HG03097 (cell line): Measurements from ENCODE around the gene GNAI2.
"Not testable (repeated sequence)": the region's sequence is repeated elsewhere in the genome, so short reads cannot be mapped to it uniquely, and the experiment has no call there.

ENCODE experiments used
- ATAC-seq: cut with Tn5 transposase; IDR thresholded peaks from one replicate; pipeline ENCODE4 v1.9.1; 2021; ENCODE audit not compliant: unreplicated experiment, low FRiP score

GNAI2 gene

DNA sequence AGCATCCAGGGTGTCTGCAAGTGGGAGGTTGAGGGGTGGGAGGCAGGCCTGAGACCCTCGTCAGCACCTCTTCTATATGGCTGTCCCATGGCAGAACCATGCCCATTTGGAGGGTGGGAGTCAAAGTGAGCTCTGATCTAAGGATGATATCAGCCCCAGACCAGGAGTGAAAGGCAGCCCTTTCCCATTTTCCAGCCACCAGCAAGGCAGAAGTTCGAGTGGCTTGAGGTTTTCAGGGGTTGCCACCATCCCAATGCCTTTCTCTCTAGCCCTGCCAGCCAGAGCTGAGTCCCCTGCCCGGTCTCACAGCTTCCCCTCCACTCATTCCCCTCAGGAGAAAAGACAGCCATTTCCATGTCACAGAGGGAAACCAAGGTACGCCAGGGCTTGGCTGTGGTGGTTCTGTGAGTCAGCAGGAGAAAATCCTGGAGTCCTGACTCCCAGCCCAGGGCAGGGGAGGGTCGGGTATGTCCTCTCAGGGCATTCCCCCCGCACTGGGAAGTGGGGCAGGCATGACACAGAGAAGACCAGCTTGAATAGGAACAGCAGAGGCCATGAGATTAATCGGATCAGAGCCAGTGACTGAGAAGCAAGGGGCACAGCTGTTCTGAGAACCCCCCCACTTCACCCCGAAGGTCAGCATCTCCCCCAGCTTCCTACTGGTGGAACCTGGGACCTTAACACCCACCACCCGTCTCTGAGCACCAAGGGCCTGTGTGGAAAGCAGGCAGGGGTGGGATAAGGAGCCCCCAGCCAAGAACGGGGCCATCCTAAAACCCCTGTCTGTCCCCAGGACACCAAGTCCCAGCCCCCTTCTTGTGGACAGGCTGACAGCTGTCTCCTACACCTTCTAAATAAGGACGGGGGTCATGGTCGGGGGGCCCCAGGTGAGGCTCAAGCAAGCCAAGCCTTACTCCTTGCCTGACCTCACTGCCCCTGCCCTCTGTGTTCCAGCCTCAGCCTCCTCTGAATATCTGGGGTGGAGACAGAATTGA, 31.9 kb upstream of the GNAI2 start:
- ATAC-seq, result no peak

DNA sequence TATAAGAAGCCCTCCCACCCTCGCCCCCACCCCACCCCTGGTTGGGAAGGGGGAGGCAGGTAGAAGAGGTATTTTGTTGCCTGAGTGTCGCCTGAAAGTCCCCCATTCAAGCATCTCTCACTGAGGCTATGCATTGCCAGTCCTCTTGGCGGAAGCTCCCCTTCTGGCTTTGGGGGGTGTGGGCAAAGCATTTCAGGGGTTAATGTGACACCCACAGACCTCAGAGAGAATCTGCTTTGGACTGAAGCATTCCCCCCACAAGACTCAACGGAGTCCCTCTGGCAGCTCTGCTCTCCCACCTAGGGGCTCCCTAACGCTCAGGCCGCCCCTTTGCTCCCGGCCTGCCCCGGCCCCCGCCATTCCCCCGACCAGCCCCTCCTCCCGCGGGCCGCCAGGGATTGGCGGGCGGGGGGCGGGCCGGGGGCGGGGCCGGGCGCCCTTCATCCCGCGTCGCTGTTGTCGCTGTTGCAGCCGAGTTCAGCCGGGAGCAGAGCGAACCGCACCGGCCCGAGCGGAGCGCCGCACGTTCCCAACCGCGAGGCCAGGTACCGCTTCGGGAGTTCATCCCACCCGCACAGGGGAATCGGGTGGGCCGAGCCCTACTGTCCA, 31.1 kb upstream of the GNAI2 start, which contains the start of gene SLC38A3:
TSS of gene SLC38A3 (plus strand) at position 468 of the 609 bp plus-strand sequence. CDS start 8,929 bp downstream, outside the sequence.
- no peak for ATAC-seq

DNA sequence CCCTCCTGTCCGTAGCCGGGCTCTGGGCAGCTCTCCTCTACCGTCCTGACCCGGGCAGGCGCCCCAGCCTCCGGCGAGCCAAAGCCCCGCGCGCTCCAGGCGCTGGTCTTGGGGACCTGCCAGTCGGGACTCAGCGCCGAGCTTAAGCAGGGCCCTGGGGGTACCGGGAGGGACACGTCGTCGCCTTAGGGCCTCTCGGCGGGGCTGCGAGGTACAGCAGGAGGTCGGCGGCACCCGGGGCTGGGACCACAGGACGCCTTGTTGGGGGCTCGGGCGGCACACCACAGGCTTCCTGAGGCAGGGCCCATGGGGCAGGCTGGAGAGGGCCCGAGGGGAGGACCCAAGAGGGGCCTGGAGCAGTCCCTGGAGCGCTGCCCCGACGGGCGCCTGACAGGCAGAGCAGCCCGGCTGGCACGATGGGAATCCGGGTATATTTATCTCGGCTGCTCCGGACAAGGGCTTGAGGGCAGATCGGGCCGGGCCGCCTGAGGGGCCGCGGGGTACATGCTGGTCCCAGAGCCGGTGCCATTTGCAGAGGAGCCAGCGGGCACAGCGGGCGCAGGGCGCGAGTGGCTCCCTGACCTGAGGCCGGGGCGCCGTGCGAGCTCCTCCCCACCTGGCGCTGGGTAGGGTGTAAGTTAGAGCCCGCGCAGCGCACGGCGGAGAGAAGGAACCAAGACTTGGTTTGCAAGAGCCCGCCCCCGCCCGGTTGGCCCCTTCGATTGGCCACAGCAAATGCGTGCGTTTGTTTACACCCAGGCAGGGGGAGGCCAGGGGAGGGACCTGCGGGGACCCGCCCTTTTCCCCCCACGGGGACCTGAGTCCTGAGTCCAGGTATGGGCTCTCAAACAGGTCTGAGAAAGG, 30.4 kb upstream of the GNAI2 start:
- no peak for ATAC-seq

DNA sequence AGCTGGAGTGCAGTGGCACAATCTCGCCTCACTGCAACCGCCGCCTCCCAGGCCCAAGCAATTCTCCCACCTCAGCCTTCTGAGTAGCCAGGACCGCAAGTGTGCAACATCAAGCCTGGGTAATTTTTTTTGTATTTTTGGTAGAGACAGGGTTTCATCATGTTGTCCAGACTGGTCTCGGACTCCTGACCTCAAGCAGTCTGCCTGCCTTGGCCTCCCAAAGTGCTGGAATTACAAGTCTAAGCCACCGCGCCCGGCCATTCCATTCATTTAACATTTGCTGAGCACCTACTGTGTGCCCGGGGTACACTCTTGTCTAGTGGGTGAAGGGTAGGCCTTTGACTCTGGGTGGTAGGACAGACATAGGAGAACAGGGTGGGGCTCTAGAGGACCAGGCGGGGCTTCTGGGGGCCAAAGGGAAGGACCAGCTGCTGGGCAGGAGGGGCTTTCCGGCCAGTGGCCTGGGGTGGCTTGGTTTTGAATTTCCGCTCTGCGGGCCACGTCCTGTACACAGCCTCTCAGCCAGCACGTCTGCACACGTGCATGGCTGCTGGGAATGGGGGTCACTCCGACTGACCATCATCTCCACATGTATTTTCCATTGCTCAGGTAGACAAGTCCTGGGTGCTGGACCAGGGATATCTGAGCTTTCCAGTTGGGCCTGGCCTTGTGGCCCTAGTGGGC, 28.5 kb upstream of the GNAI2 start:
- ATAC-seq, result no peak

DNA sequence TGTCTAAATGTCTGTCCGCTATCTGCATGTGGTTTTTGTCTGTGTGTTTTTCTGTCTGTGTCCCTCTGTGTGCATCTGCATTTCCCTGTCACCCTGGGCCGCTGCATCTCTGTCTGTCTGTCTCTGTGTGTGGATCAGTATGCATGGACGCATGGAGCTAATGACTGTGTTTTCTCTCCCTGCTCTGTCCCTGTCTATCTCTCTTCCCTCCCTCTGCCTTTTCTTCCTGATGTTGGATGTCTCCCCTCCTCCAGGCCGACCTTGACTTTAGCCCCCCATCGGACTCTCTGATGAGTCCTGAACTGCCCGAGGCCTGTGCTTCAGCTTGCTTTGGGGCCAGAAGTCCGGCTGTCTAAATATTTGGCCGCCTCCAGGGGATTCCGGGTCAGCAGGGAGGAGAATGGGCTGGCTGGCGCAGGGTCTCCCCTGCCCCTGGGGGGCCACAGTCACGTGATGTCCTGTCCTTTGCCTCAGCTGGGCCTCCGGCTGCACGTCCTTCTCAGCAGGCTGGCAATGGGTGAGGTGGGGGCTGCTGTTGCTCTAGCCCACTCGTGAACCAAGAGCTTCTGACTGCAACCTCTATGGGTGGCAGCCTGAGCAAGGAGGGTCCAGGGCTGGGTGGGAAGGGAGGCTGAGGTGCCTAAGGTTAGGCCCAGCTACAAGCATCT, 27.2 kb upstream of the GNAI2 start:
- no peak for ATAC-seq

DNA sequence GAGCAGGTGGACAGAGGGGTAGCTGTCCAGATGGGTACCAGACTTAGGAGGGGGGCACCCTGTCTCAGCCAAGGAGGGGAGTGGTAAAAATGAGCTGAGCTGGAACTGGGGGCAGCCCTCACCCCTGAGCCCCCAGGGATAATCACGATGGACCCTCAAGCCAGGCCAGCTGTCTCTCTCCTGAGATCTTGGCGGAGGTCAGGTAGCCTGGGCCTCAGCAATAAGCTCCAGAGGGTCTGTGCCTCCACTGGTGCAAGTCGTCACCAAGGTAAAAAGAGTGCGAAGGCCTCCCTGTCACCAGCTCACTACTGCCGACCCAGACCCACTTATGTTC, 25.9 kb upstream of the GNAI2 start:
- no peak for ATAC-seq

DNA sequence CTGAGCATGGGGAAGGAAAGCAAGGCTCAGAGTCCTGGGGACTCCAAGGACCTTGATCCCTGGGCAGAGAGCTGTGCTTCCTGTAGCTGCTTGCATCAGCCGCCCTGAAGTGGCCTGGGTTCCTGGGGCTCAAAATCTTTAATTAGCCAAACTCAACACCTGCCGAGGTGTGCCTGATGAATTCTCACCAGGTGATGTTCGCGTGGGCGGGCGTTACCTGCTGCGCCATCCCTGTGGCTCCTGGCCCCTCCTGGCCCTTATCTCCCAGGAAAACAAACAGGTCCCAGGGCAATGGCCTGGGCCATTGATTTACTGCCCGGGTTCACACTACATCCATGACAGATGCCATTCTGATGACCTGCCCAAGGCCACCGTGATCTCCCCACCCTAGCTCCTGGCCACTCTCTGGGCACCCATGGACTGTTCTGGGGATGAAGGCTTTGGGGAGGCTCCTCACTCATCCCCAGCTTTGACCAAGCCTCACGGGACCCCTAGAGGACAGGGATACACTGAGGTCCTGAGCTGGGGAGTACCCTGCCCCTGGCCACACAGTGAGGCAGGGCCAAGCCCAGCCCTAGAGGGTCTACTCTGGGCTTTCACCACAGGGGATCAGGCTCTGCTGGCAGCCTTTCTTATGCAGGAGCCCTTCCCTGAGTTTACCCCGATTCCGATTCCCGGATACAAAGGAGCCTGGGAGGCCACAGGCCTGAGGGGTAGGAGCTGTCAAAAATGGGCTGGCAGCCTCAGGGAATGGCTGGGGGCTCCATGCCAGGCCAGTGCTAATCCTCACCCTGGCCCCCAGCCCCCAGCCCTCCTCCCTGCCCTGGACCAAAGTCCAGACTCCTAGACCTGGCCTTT, 25.3 kb upstream of the GNAI2 start:
- ATAC-seq, result no peak

DNA sequence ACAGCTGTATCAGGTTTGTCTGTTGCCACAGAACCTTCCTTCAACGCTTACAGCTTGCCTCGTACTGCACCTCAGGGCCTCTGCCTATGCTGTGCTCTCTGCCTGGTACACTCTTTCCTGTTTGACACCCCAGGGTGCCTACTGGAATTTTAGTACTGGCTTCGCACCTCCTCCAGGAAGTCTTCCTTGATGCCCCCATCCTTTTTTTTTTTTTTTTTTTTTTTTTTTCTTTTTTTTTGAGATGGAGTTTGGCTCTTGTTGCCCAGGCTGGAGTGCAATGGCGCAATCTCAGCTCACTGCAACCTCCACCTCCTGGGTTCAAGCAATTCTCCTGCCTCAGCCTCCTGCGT, 24.7 kb upstream of the GNAI2 start:
- ATAC-seq, result not testable (repeated sequence)

DNA sequence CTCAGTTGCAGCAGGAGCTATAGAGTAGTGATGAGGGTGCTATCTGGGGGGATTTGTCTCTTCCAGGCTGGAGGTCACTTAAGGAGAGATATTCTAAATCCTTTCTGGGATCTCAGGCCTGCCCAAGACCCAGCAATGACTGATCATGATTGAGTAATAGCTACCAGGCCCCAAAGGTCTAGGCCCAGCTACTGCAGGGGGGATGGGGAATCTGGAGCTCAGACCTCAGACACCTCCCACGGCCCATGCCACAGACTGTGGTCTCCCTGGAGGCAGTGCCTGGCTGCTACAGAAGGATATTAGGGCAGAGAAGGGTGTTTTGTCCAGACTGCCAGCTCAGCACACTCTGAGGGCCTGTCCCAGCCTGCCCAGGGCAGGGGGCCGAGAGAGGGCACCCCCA, 24.1 kb upstream of the GNAI2 start:
- no peak for ATAC-seq

DNA sequence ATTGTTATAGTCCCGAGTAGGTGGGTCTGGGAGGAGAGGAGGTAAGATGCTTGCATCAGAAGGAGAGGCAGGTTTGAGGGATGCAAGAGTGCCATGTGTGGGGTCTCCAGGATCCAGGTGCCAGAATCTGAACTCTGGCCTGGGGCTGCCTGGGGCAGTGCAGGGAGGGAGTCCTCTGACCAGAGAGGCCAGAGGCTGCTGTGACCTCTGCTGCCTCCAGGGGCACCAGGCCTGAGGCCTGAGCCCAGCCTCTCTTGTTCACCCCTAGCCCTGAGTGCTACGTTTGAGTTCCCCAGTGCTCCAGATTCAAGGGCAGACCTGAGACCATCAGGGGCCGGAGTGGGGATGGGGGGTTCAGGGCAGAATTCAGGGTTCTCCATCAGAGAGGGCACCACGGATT, 23.5 kb upstream of the GNAI2 start:
- no peak for ATAC-seq

DNA sequence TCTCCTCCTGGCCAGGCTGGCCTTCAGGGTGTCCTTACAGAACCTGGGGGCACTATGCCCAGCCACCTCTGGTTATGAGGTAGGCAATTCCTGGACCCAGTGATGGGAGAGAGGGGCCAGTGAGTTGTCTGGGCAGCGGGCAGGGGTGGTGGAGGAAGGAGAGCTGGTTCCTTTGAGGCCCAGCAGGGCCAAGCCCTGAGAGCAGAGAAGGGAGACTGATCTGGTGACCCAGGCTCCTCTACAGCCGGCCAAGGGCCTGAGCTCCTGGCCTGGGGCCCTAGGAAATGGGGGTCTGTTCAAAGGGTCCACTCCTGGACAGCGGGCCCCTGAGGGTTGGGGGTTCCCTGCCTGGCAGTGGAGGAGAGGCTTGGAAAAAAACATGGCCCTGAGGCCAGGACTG, 23.0 kb upstream of the GNAI2 start:
- ATAC-seq, result no peak

DNA sequence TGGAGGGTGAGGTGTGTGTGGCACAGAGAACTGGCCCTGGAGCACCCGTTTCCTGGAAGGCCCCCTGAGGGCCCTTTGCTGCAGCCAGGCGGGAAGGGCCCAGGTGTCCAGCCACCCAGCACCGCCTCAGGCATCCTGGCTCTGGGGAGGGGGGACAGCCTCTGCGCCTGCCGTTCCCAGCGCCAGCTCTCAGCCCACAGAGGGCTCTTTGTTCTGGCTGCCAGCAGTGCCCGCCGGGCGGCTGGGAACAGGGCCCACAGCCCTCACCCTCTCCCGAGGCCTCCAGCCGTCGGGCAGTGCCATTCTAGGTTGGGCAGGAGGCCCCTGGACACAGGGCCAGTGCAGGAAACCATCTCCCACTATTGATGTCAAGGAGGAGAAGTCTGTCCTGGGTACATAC, 22.6 kb upstream of the GNAI2 start:
- no peak for ATAC-seq

DNA sequence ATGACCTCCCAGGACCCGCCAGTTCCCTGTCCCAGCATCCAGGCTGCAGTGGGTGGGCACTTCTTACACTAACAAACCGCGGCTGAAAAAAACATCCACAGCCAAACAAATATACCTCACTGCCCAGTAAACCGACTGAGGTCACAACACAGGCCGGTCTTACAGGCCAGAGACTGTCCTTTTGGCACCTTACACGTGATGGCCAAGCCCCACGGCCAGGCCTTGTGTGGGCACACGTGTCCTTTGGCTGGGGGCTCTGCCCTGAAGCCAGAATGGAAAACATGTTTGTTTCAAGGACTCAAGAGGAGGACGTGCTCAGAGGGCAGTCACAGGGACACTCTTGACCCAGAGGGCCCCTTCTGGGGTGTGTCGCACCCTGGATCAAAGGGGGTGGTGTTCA, 21.2 kb upstream of the GNAI2 start:
- ATAC-seq, result no peak

DNA sequence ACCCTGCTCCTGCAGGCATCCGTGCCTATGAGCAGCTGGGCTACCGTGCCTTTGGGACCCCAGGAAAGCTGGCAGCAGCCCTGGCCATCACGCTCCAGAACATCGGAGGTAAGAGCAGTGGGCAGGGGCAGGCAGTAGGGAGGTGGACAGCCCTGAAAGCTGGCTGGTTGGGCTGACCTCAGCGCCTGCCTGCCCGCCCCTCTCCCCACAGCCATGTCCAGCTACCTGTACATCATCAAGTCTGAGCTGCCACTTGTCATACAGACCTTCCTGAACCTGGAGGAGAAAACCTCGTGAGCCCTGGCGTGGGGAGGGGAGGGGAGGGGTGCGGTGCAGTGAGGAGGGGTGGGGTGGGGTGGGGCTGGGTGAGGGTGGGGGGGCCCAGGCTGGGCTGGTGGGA, 20.5 kb upstream of the GNAI2 start:
- ATAC-seq, result no peak

DNA sequence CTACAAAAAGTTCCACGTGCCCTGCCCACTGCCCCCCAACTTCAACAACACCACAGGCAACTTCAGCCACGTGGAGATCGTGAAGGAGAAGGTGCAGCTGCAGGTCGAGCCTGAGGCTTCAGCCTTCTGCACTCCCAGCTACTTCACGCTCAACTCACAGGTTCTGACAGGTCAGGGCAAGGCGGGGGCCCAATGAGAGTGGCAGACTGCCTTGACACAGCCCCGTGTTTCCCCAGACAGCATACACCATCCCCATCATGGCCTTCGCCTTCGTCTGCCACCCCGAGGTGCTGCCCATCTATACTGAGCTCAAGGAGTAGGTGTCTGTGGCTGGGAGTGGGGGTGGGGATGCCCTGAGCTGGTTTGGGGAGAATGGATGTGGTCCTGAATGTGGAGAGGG, 18.3 kb upstream of the GNAI2 start:
- no peak for ATAC-seq

DNA sequence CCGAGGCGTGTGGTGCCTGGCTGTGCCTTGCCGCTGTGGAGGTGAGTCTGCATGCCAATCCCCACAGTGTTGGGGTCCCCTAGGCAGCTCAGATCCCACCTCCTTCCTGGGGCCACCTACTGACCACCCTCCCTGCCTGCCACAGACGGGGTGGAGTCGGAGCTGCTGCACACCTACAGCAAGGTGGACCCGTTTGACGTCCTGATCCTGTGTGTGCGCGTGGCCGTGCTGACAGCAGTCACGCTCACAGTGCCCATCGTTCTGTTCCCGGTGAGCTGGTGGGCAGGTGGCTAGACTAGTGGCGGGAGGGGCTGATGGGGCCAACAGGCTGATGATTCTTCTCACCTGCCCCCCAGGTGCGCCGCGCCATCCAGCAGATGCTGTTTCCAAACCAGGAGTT, 17.6 kb upstream of the GNAI2 start:
- ATAC-seq, result no peak

DNA sequence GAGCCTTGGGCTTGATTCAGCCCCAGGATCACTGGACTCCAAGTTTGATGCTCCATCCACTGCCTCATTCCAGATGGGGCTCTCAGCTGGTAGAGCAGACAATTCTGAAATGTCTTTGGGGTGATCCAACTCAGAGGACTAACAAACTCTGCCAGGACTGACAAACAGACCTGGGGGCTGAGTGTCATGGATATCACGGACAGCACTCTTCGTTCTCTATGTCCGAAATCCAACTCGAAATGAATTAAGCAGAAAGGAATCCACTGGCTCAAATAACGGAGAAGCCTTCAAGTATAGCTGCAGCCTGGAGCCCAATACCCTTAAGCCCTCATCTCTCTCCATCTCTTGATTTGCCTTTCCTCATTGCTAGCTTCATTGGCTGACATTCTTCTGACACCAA, 16.7 kb upstream of the GNAI2 start:
- no peak for ATAC-seq

DNA sequence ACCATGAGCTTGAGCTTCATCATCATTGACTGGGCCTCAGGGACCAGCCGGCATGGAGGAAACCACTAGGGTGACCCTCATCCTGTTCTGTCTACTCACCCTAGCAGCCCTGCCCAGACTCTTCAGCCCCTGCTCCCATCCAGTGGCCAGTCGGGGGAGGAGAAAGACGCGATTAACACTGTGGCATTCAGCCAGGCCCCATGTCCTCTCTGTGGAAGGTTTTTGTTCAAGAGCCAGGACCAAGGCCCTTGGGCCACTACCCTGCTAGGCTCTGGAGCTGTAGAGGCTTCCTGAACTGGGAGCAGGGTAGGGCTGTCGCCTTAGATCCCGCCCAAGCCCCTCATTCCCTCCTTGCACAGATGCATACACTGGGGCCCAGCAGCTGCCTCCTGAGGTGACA, 15.9 kb upstream of the GNAI2 start:
- no peak for ATAC-seq

DNA sequence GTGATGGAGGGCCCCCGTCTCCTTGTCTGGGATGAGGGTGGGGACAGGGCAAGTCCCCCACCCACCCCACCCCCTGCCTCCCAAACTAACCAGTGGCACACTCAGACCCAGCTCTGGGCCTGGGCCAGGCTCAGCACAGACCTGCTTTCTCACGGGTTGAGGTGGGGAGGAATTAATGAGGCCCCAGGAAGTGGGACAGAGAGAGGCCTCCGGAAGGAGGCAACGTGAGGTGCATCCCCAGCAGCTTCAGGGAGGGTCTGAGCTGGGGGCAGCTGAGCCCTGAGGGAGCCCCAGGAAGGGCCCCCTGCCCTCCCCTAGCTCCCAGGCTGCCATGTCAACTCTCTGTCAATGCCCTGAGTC, 15.0 kb upstream of the GNAI2 start:
- no peak for ATAC-seq
